GM19452 (cell line): Measurements from ENCODE around the gene ANXA8.
"Not testable (repeated sequence)": the region's sequence is repeated elsewhere in the genome, so short reads cannot be mapped to it uniquely, and the experiment has no call there.

Experiments
- ATAC-seq: cut with Tn5 transposase; IDR thresholded peaks from one replicate; pipeline ENCODE4 v1.9.1; 2021; ENCODE audit not compliant: unreplicated experiment

ANXA8 gene

GRCh38 chr10:47483923-47484322 lies at the start of gene ANXA8:
Gene ANXA8, minus strand, starts transcription at chr10:47484115. Its CDS starts 182 bp downstream, at chr10:47483933.
- ATAC-seq: not testable (repeated sequence)

GRCh38 chr10:47523475-47523874 lies 39.6 kb upstream of the ANXA8 start, which contains the start of gene AGAP9:
Gene AGAP9, minus strand, starts transcription at chr10:47523638. Its CDS starts 112 bp downstream, at chr10:47523526.
- not testable (repeated sequence) for ATAC-seq

- not testable (repeated sequence) for ATAC-seq
Observed at GRCh38 chr10:47502313-47502712, 18.4 kb upstream of the ANXA8 start.

- not testable (repeated sequence) for ATAC-seq
Observed at GRCh38 chr10:47494226-47494625, 10.3 kb upstream of the ANXA8 start.

- ATAC-seq: not testable (repeated sequence)
Observed at GRCh38 chr10:47491600-47491999, 7.7 kb upstream of the ANXA8 start, which contains the start of gene FAM25G. Gene FAM25G, minus strand, starts transcription at chr10:47491700. Its CDS starts 26 bp downstream, at chr10:47491674.

GRCh38 chr10:47489630-47490029 lies 5.7 kb upstream of the ANXA8 start:
- not testable (repeated sequence) for ATAC-seq

- ATAC-seq: not testable (repeated sequence)
Observed at GRCh38 chr10:47485943-47486342, 2.0 kb upstream of the ANXA8 start.

GRCh38 chr10:47484786-47485185 lies 871 bp upstream of the ANXA8 start:
- not testable (repeated sequence) for ATAC-seq

- ATAC-seq: not testable (repeated sequence)
Observed at GRCh38 chr10:47482367-47482766, 1.5 kb downstream of the ANXA8 start.

- ATAC-seq: not testable (repeated sequence)
Observed at GRCh38 chr10:47481768-47482181, 2.1 kb downstream of the ANXA8 start.

GRCh38 chr10:47481182-47481766 lies 2.6 kb downstream of the ANXA8 start:
- not testable (repeated sequence) for ATAC-seq

GRCh38 chr10:47480133-47480532 lies 3.8 kb downstream of the ANXA8 start:
- not testable (repeated sequence) for ATAC-seq

- not testable (repeated sequence) for ATAC-seq
Observed at GRCh38 chr10:47478114-47478513, 5.8 kb downstream of the ANXA8 start.

- not testable (repeated sequence) for ATAC-seq
Observed at GRCh38 chr10:47477078-47477477, 6.8 kb downstream of the ANXA8 start.

GRCh38 chr10:47475101-47475500 lies 8.8 kb downstream of the ANXA8 start:
- ATAC-seq: not testable (repeated sequence)

GRCh38 chr10:47473516-47473915 lies 10.4 kb downstream of the ANXA8 start:
- not testable (repeated sequence) for ATAC-seq

- peak; percentile 68 for ATAC-seq
Observed at GRCh38 chr10:47472647-47473046, 11.3 kb downstream of the ANXA8 start.

- ATAC-seq: not testable (repeated sequence)
Observed at GRCh38 chr10:47472072-47472471, 11.8 kb downstream of the ANXA8 start.

GRCh38 chr10:47468731-47469528 lies 15.0 kb downstream of the ANXA8 start:
- not testable (repeated sequence) for ATAC-seq

- not testable (repeated sequence) for ATAC-seq
Observed at GRCh38 chr10:47467957-47468356, 16.0 kb downstream of the ANXA8 start.

- ATAC-seq: not testable (repeated sequence)
Observed at GRCh38 chr10:47467458-47467857, 16.5 kb downstream of the ANXA8 start.
